Measurements from ENCODE around the gene TAS2R50. TPM values are rescaled to one million over a fixed set of nuclear protein-coding genes. Genes with fewer than 3 reads are reported as not detected.

The TAS2R50 gene
- total RNA-seq, 2 donors from 2014 or later: 2.7 TPM; not detected in 1

- DNase-seq (ENCODE audit: low spot score): no peak
- Histone ChIP-seq H3K9me3 (no peaks in the 10 kb centered on the region), H3K36me3 (no peaks in the 10 kb centered on the region), H3K27ac (no peak overlapping the region), H3K4me1 (replicated peaks) (no peaks in the 10 kb centered on the region), H3K4me3 (no peak overlapping the region), H3K27me3 (replicated peaks; ENCODE audit: insufficient read depth) (no peaks in the 10 kb centered on the region)
- WGBS: 91% methylated on average over 2 of the region's 2 CpGs
- TF ChIP-seq CTCF (IDR thresholded peaks at IDR 0.05) (no peak), POLR2A (IDR thresholded peaks at IDR 0.05) (no peak), POLR2AphosphoS5 (IDR thresholded peaks at IDR 0.05) (no peak)
- intact Hi-C loops (cut with DNase I): no loop called here
Measured at GRCh38 chr12:10943167-10943566, 43.5 kb downstream of the TAS2R50 start.

- Histone ChIP-seq H3K27ac (no peak overlapping the region), H3K9me3 (no peaks in the 10 kb centered on the region), H3K27me3 (replicated peaks; ENCODE audit: insufficient read depth) (no peaks in the 10 kb centered on the region), H3K4me3 (no peak overlapping the region), H3K4me1 (replicated peaks) (no peaks in the 10 kb centered on the region), H3K36me3 (no peaks in the 10 kb centered on the region)
- TF ChIP-seq POLR2A (IDR thresholded peaks at IDR 0.05) (no peak), POLR2AphosphoS5 (IDR thresholded peaks at IDR 0.05) (no peak), CTCF (IDR thresholded peaks at IDR 0.05) (no peak)
- intact Hi-C loops (cut with DNase I): no loop called here
- WGBS: 74% methylated on average over 4 of the region's 4 CpGs
- DNase-seq (ENCODE audit: low spot score): no peak
Measured at GRCh38 chr12:10941916-10942607, 44.6 kb downstream of the TAS2R50 start.

- intact Hi-C loops (cut with DNase I): no loop called here
- DNase-seq (ENCODE audit: low spot score): no peak
- TF ChIP-seq POLR2A (IDR thresholded peaks at IDR 0.05) (no peak), CTCF (IDR thresholded peaks at IDR 0.05) (no peak), POLR2AphosphoS5 (IDR thresholded peaks at IDR 0.05) (no peak)
Measured at GRCh38 chr12:10941369-10941768, 45.3 kb downstream of the TAS2R50 start.

GRCh38 chr12:10940389-10940788 lies 46.3 kb downstream of the TAS2R50 start:
- TF ChIP-seq CTCF (IDR thresholded peaks at IDR 0.05) (no peak), POLR2A (IDR thresholded peaks at IDR 0.05) (no peak), POLR2AphosphoS5 (IDR thresholded peaks at IDR 0.05) (no peak)
- H3K4me1 ChIP-seq (replicated peaks): no peaks in the 10 kb centered on the region
- no peaks in the 10 kb centered on the region for H3K9me3 ChIP-seq
- H3K27ac ChIP-seq: no peak overlapping the region
- intact Hi-C loops (cut with DNase I): no loop called here
- no peaks in the 10 kb centered on the region for H3K36me3 ChIP-seq
- 81% methylated on average over 2 of the region's 2 CpGs for WGBS
- DNase-seq (ENCODE audit: low spot score): no peak
- no peak overlapping the region for H3K4me3 ChIP-seq
- no peaks in the 10 kb centered on the region for H3K27me3 ChIP-seq (replicated peaks; ENCODE audit: insufficient read depth)

More at GRCh38 chr12:10941369-10941768, 45.3 kb downstream of the TAS2R50 start:
- Histone ChIP-seq H3K4me3 (no peak overlapping the region), H3K4me1 (replicated peaks) (no peaks in the 10 kb centered on the region), H3K9me3 (no peaks in the 10 kb centered on the region), H3K27me3 (replicated peaks; ENCODE audit: insufficient read depth) (no peaks in the 10 kb centered on the region), H3K27ac (no peak overlapping the region), H3K36me3 (no peaks in the 10 kb centered on the region)

GRCh38 chr12:10939163-10939562 lies 47.5 kb downstream of the TAS2R50 start, which contains the start of gene TAS2R14:
TSS of gene TAS2R14 (minus strand) at chr12:10939263. CDS start at chr12:10939207, 56 bp downstream.
- TF ChIP-seq POLR2AphosphoS5 (IDR thresholded peaks at IDR 0.05): no peak
- TF ChIP-seq POLR2A (IDR thresholded peaks at IDR 0.05): no peak
- no peak for TF ChIP-seq CTCF (IDR thresholded peaks at IDR 0.05)
- no peak for DNase-seq (ENCODE audit: low spot score)
- no peaks in the 10 kb centered on the region for H3K9me3 ChIP-seq
- H3K36me3 ChIP-seq: no peaks in the 10 kb centered on the region
- 88% methylated on average over 1 of the region's 1 CpG for WGBS
- no peaks in the 10 kb centered on the region for H3K27me3 ChIP-seq (replicated peaks; ENCODE audit: insufficient read depth)
- H3K4me3 ChIP-seq: no peak within 1 kb of the TSS
- no peaks in the 10 kb centered on the region for H3K4me1 ChIP-seq (replicated peaks)
- intact Hi-C loops (cut with DNase I): no loop called here
- H3K27ac ChIP-seq: no peak within 1 kb of the TSS
